ENCODE data around the gene PTPRJ.

Gene PTPRJ

GRCh38 chr11:48040830-48041444, 60.6 kb downstream of the PTPRJ start:
- no peak for TF ChIP-seq POLR2A (IDR thresholded peaks at IDR 0.05; ENCODE audit: low read length)
- TF ChIP-seq GATA1 (IDR thresholded peaks at IDR 0.05; ENCODE audit: low read depth, low read length) = no peak

GRCh38 chr11:48041877-48042695, 61.7 kb downstream of the PTPRJ start:
- TF ChIP-seq GATA1 (IDR thresholded peaks at IDR 0.05; ENCODE audit: low read depth, low read length) (no peak), POLR2A (IDR thresholded peaks at IDR 0.05; ENCODE audit: low read length) (no peak)
- DNase-seq = no peak

More at GRCh38 chr11:48040830-48041444, 60.6 kb downstream of the PTPRJ start:
- no peak for DNase-seq

DNA sequence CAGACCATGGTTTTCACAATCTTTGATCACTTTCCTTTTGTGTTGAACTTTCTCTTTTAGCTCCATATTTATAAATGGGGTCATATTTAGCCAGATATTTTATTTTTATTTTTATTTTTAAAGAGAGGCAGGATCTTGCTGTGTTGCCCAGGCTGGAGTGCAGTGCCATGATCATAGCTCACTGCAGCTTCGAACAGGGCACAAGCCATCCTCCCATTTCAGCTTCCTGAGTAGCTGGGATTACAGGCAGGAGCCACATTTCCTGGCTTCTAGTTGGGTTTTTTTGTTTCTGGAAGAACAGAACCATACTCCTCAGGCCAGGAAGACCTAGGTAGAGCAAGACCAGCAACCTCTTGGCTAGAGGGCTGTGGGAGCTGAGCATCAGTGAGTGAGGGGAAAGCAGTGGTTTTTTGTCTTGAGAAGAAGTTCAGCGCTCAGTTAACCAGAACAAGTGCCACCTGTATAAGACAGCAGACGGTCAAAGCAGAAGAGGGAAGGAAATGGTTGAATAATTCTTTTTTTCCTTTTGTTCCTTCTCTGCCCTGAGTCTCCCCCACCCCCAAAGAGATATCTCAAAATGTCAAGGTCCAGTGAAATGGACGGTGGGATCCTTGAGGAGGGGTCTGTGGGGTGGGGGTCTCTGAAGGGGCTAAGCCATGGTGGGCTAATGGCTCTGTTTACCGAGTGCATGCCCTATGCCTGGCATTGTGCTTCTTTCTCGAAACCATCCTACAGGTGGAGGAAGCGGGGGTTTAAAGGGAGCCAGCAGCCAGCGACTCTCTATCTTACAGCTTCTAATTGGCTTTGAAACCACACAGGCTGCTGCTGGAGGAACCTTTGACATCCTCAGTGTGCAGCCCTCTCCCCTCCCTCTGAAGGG, 63.0 kb downstream of the PTPRJ start:
- no peak for DNase-seq
- TF ChIP-seq POLR2A (IDR thresholded peaks at IDR 0.05; ENCODE audit: low read length) = no peak
- no peak for TF ChIP-seq GATA1 (IDR thresholded peaks at IDR 0.05; ENCODE audit: low read depth, low read length)

DNA sequence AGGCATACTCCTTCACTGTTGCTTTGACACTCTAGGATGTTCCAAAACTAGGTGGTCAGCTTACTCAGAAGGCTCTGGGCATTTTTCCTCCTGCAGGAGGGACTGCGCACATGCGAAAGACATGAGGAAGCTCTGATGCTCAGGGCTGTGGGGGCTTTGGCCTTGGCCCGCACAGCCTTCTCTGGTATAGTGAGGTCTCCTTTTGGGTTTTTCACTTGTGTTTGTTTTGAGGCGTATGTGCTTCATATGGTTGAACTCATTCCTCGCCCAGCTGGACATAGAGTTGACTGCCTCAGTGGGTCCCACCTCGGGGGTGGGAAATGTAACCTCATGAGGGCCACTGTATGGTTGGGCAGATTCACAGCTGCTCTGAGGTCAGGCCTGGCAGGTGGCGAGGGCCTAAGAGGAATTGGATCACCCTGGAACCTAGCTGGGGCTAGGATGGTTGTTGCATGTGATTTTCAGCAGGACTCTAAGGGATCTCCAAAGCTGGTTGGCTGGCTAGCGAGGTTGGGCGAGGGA, 63.7 kb downstream of the PTPRJ start:
- TF ChIP-seq GATA1 (IDR thresholded peaks at IDR 0.05; ENCODE audit: low read depth, low read length) (no peak), POLR2A (IDR thresholded peaks at IDR 0.05; ENCODE audit: low read length) (no peak)
- no peak for DNase-seq

DNA sequence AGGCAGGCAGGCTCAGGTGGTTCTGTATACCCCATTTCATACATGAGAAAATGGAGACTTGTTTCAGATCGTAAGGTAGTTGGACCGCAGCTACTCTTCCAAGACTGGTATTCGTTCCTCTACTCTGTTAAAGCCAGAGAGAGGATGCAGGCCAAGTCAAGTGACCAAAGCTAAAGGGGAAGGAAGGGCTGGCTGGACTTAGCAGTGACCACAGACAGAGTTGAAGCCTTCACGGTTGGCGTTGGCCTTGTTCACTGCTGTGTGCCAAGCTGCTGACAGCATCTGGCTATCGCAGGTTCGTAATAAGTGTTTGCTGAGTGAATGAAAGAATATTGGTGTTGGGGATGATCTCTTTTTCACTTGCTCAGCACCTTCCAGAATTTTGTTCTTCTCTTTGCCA, 64.2 kb downstream of the PTPRJ start:
- no peak for DNase-seq
- TF ChIP-seq GATA1 (IDR thresholded peaks at IDR 0.05; ENCODE audit: low read depth, low read length) = no peak
- no peak for TF ChIP-seq POLR2A (IDR thresholded peaks at IDR 0.05; ENCODE audit: low read length)

DNA sequence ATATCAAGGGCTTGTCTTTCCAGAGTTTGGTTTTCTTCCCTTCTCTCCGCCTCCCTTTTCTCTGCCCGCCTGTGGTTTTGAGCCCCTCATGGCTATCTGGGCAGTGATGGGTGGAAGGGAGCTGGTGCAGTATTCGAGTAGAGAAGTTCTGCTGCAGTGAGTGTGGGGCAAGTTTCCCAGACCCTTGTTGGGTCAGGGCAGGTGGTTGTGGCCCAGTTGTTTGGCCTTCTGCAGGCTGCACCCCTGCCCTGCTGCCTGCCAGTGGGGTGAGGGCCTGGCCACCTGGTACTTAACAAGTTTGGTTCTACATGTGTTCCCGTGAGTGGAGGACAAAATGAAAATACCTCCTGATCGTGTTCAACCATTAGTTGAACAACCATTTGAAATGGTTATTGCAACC, 65.2 kb downstream of the PTPRJ start:
- no peak for TF ChIP-seq GATA1 (IDR thresholded peaks at IDR 0.05; ENCODE audit: low read depth, low read length)
- no peak for TF ChIP-seq POLR2A (IDR thresholded peaks at IDR 0.05; ENCODE audit: low read length)
- no peak for DNase-seq

DNA sequence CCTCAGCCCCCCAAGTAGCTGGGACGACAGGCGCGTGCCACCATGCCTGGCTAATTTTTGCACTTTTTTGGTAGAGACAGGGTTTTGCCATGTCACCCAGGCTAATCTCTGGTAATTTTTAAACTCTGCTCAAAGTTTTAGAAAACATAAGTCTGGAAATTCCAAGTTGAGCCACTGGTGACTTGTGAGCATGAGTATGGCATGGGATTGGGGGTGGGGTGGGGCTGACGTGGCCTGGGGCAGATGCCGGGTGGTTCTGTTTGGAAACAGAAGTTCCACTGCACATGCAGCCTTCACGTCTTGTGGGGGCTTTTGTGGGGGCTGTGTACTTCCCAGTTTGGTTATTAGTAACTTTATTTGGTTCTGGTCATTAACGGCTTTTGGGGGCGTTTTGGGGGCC, 67.3 kb downstream of the PTPRJ start:
- TF ChIP-seq GATA1 (IDR thresholded peaks at IDR 0.05; ENCODE audit: low read depth, low read length) = no peak
- TF ChIP-seq POLR2A (IDR thresholded peaks at IDR 0.05; ENCODE audit: low read length) = no peak
- DNase-seq = no peak

- DNase-seq = no peak
- TF ChIP-seq GATA1 (IDR thresholded peaks at IDR 0.05; ENCODE audit: low read depth, low read length) = no peak
Measured at GRCh38 chr11:48049036-48049435, 68.7 kb downstream of the PTPRJ start.

DNA sequence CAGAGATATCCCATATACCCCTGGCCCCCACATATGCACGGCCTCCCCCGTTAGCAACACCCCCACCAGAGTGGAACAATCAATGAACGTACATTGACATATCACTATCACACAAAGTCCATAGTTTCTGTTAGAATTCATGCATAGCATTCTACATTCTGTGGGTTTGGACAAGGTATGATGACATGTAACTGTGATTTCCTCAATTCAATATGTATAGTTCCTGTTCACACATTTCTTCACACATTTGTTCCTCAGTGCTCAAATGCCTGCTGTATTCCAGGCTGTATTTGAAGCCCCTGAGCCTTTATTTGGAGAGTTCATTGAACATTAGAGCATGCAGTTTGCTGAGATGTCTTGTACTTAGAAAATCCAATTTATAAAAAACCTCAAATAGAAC, 69.9 kb downstream of the PTPRJ start:
- DNase-seq = no peak
- no peak for TF ChIP-seq GATA1 (IDR thresholded peaks at IDR 0.05; ENCODE audit: low read depth, low read length)
- no peak for TF ChIP-seq POLR2A (IDR thresholded peaks at IDR 0.05; ENCODE audit: low read length)

DNA sequence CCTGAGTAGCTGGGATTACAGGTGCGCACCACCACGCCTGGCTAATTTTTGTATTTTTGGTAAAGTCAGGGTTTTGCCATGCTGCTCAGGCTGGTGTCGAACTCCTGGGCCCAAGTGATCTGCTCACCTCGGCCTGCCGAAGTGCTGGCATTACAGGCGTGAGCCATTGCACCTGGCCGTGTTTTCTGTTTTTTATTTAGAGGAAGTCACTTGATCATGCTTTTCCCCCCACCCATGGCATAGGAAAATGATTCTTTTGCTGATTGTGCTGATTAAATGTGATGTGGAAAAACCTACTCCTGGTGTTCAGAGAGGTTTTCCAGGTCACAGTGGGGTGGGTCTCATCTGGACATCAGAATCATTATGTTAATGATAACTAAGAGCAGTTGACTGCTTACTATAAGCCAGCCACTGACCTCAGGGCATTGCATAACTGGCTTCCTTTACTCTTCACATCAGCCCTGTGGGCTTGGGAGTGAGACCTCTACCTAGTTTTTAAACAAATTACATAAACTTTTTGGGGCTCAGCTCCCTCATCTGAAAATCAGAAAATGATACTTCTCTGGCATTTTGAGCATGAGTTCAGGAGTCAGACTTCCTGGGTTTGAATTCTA, 71.0 kb downstream of the PTPRJ start:
- no peak for DNase-seq

GRCh38 chr11:48052183-48053044, 72.1 kb downstream of the PTPRJ start:
- DNase-seq = peak in 1 of 2 experiments; percentile 66
- TF ChIP-seq GATA1 (IDR thresholded peaks at IDR 0.05; ENCODE audit: low read depth, low read length) (no peak), POLR2A (IDR thresholded peaks at IDR 0.05; ENCODE audit: low read length) (no peak)

More for the DNA sequence above, 71.0 kb downstream of the PTPRJ start:
- no peak for TF ChIP-seq GATA1 (IDR thresholded peaks at IDR 0.05; ENCODE audit: low read depth, low read length)
- TF ChIP-seq POLR2A (IDR thresholded peaks at IDR 0.05; ENCODE audit: low read length) = no peak

DNA sequence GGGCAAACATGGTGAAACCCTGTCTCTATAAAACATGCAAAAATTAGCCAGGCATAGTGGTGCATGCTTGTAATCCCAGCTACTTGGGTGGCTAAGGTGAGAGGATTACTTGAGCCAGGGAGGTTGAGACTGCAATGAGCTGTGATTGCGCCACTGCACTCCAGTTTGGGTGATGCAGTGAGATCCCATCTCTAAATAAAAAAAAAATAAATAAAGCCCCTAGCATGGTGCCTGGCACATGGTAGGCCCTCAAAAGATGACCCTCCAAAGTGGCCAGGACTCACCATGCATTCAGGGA, 74.6 kb downstream of the PTPRJ start:
- TF ChIP-seq GATA1 (IDR thresholded peaks at IDR 0.05; ENCODE audit: low read depth, low read length) = no peak
- no peak for TF ChIP-seq POLR2A (IDR thresholded peaks at IDR 0.05; ENCODE audit: low read length)

More for the DNA sequence above, 74.6 kb downstream of the PTPRJ start:
- peak in 1 of 2 experiments; percentile 25 for DNase-seq

All from erythroblast (primary cell).